Measurements from ENCODE around the gene CPLANE1.
"Not testable (repeated sequence)": the region's sequence is repeated elsewhere in the genome, so short reads cannot be mapped to it uniquely, and the experiment has no call there.

CPLANE1 gene

GRCh38 chr5:37207802-37208201, 41.4 kb downstream of the CPLANE1 start:
- DNase-seq = no peak

DNA sequence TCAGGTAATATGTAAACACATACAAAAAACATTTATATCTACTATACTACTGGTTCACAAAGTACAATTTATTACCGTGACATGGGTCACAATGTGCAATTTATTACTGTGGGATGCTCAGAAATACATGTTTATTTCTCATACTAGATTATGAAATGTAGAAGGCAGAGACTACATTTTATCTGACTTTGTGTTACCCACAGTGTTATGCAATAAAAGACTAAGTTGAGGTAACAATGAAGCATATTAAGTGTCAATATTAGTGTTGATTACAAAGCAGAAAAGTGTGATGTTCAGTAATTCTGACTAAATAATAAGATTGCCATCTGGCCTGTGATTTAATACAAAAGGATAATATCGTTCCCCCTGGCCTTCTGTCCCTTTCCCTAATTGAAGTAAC, 42.4 kb downstream of the CPLANE1 start:
- DNase-seq = no peak

DNA sequence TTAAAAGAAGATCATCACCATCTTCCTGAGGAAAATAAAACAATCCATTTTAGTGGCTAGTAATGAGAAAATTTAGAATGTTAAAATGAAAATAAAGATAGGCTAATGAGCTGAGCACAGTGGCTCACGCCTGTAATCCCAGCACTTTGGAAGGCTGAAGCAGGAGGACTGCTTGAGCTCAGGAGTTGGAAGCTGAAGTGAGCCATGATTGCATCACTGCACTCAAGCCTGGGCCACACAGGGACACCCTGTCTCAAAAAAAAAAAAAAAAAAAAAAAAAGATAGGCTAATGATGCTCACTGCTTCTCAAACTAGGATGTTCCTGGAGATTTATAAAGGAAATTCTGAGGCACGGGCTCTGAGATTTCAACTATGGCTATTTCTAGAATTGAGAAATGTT, 50.3 kb downstream of the CPLANE1 start:
- no peak for DNase-seq

DNA sequence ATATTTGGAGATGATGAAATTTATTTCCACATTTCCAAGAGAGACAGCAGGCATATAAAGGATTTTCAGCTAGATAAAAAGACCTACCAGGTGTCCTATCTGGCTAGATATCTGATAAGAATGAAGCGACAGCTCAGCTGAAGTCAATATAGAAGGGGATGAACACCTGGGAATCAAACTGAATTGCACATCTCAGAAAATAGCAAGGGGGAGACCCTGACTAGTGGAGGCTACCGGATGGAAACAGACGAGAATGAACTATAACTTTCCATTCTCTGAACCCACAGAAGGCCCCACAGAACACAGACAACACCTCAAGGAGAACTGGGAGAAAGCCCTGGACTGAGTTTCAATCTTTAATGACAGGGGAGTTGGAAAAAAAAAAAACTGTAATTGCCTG, 51.1 kb downstream of the CPLANE1 start:
- no peak for DNase-seq

- no peak for DNase-seq
These were observed 51.7 kb downstream of the CPLANE1 start for GRCh38 chr5:37197340-37198050.

- DNase-seq = no peak
These were observed 58.6 kb downstream of the CPLANE1 start for GRCh38 chr5:37190592-37190991.

GRCh38 chr5:37189355-37189754, 59.8 kb downstream of the CPLANE1 start:
- DNase-seq = no peak

DNA sequence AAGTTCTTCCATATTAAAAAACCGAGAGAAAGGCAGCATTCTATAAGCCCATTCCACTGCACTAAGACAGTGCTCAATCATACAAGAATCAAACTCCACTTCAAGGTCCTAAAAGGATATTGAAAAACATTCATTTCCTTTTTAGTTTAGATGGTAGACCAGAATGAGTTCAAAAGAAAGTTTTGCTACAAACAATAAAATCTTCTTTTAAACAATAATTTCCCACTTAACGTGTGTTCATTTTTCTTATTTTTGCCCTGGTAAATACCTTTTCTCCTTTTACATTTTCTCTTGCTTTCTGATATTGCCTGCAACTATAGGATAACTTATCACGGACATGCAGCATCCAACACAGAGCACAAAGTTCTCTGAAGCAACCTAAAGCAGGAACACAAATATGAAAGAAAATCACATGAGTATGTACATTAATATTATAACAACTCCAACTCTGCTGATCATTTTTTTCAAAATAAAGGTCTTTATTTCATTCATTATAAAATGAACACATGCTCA, 61.7 kb downstream of the CPLANE1 start:
- DNase-seq = no peak

- DNase-seq = no peak
These were observed 64.3 kb downstream of the CPLANE1 start for GRCh38 chr5:37184748-37185364.

DNA sequence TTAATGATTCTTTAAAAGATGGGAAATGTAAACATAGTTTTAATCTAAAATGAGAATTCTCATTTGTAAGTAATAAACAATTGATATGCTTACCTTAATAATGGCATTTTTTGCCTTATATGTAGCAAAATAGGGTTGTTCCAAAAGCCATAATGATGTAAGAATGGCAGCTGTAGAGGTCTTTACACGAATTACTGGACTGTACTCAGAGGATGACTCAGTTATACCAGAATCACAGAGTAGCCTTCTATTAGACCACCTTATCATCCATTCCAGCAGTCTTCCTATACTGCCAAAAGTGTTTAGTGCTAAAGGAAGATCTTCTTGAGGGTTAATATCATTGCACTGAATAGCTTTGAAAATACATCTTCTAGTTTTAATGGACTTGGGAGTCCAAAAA, 66.5 kb downstream of the CPLANE1 start:
- DNase-seq = no peak

- no peak for DNase-seq
These were observed 74.2 kb downstream of the CPLANE1 start for GRCh38 chr5:37174928-37175327.

DNA sequence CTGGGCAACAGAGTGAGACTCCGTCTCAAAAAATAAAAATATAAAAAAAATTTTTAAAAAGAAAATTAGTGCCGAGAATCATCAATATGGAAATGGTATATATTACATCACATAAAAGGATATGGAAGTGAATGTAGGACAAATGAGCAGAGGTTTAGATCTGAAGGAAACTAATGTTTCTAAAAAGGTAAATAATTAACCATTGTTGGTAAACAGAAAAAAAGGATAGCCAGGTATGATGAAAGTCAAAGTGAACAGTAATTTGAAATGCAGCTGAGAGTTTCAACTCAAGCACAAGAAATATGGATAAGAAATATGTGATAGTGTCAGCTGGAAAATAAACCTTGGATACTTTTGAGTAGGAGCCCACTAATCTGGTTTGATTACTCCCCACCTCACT, 76.2 kb downstream of the CPLANE1 start:
- DNase-seq = no peak

DNA sequence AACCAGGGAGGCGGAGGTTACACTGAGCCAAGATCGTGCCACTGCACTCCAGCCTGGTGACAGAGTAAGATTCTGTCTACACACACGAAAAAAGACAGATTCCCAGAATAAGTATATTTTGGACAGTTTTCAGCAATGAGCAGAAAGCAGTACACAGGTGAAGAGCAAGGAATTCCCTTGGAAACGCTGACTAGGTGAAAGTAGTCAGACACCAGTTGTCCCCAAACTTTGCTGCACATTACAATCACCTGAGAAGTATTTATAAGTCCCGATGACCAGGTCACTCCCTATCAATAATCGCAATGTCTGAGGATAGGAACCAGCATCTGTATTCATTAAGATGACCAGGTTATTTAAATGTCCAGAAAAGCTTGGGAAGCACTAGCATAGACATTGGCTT, 78.3 kb downstream of the CPLANE1 start:
- DNase-seq = no peak

GRCh38 chr5:37166197-37166596, 83.0 kb downstream of the CPLANE1 start:
- DNase-seq = no peak

- DNase-seq = no peak
These were observed 83.4 kb downstream of the CPLANE1 start for GRCh38 chr5:37165761-37166160.

- DNase-seq = no peak
These were observed 95.5 kb downstream of the CPLANE1 start for GRCh38 chr5:37153661-37154060.

- DNase-seq = no peak
These were observed 102.3 kb downstream of the CPLANE1 start for GRCh38 chr5:37146896-37147295.

- DNase-seq = no peak
These were observed 112.5 kb downstream of the CPLANE1 start for GRCh38 chr5:37136694-37137093.

DNA sequence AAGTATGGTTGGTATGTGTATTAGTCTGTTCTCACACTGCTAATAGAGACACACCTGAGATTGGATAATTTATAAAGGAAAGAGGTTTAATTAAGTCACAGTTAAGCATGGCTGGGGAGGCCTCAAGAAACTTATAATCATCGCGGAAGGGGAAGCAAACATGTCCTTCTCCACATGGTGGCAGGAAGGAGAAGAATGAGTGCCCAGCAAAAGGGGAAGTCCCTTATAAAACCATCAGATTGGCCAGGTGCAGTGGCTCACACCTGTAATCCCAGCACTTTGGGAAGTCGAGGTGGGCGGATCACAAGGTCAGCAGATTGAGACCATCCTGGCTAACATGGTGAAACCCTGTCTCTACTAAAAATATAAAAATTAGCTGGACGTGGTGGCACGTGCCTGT, 113.9 kb downstream of the CPLANE1 start:
- not testable (repeated sequence) for DNase-seq

- DNase-seq = no peak
These were observed 115.2 kb downstream of the CPLANE1 start for GRCh38 chr5:37133939-37134338.

- no peak for DNase-seq
These were observed 116.5 kb downstream of the CPLANE1 start for GRCh38 chr5:37132646-37133045.

GRCh38 chr5:37121465-37121864, 127.7 kb downstream of the CPLANE1 start:
- no peak for DNase-seq

DNA sequence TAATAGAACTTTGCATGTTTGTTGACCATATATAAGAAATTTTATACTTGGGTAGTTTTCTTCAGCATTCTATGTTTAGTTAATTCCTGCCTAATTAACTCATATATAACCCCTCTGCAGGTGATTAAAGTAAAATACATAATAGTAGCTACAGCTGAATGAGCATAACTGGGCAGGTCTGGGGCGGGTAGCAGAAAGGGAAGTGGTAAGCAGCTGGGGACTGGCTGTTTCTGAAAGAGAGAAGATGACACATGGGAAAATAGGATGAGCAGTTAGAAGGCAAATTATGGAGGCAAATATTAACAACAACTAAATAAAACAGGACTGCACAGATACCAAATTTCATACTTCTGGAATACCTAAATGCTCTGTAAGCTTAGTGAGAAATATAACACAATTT, 128.1 kb downstream of the CPLANE1 start:
- DNase-seq = no peak

GRCh38 chr5:37120270-37120669, 128.9 kb downstream of the CPLANE1 start:
- DNase-seq = no peak

GRCh38 chr5:37116359-37116758, 132.8 kb downstream of the CPLANE1 start:
- no peak for DNase-seq
